OCI-LY3 (cell line): Measurements from ENCODE around the gene ELAVL3.
"Not testable (repeated sequence)": the region's sequence is repeated elsewhere in the genome, so short reads cannot be mapped to it uniquely, and the experiment has no call there.

Experiments used
- H2AFZ ChIP-seq: fragments of 200-600, 300-600 bp; shearing (Covaris generic); 2 replicates; pipeline ENCODE4 v1.6.0; 2014; ENCODE audit warnings: antibody characterized with exemption, low read depth, low read length
- H3K27ac ChIP-seq: fragments of 200-600, 300-600 bp; sonication (generic); 2 replicates; pipeline ENCODE4 v1.5.1; 2014; ENCODE audit warnings: mild to moderate bottlenecking, low read length, moderate library complexity, mixed read lengths
- H3K27me3 ChIP-seq: fragments of 200-600, 300-600 bp; sonication (generic); 2 replicates; pipeline ENCODE4 v1.6.1; 2014; ENCODE audit warnings: low read depth, low read length, mixed read lengths
- H3K36me3 ChIP-seq: fragments of 200-600, 300-600 bp; sonication (generic); replicated peaks from 2 replicates; pipeline ENCODE3; 2014; ENCODE audit warnings: low read depth, low read length, mixed read lengths
- H3K4me1 ChIP-seq: fragments of 300-600, 200-600 bp; sonication (generic); 2 replicates; pipeline ENCODE4 v1.6.1; 2014; ENCODE audit warnings: low read length, mixed read lengths
- H3K4me2 ChIP-seq: fragments of 200-600, 300-600 bp; sonication (generic); 2 replicates; pipeline ENCODE4 v1.6.1; 2014; ENCODE audit warnings: low read length, mixed read lengths
- H3K4me3 ChIP-seq: fragments of 300-600, 200-600 bp; sonication (generic); 2 replicates; pipeline ENCODE4 v1.5.1; 2014; ENCODE audit warnings: antibody characterized with exemption, mild to moderate bottlenecking, low read length, moderate library complexity
- H3K79me2 ChIP-seq: fragments of 300-600, 200-600 bp; shearing (Covaris generic); 2 replicates; pipeline ENCODE4 v1.6.1; 2014; ENCODE audit warnings: mild to moderate bottlenecking, low read length, mixed read lengths
- H3K9ac ChIP-seq: fragments of 300-600, 200-600 bp; shearing (Covaris generic); 2 replicates; pipeline ENCODE4 v1.6.0; 2014; ENCODE audit warnings: mild to moderate bottlenecking, low read length, moderate library complexity
- H3K9me3 ChIP-seq: fragments of 200-600, 300-600 bp; shearing (Covaris generic); 2 replicates; pipeline ENCODE4 v1.6.1; 2014; ENCODE audit warnings: low read length, mixed read lengths; ENCODE audit not compliant: insufficient read depth
- H4K20me1 ChIP-seq: fragments of 200-600, 300-600 bp; sonication (generic); 2 replicates; pipeline ENCODE4 v1.6.1; 2016; ENCODE audit warnings: low read length, mixed read lengths; ENCODE audit not compliant: insufficient read depth
- CTCF ChIP-seq: fragments of 200-600, 300-600 bp; sonication (generic); IDR thresholded peaks from 2 replicates; pipeline ENCODE4 v1.5.1; 2014; ENCODE audit warnings: antibody characterized with exemption, low read length, low read depth
- EZH2phosphoT487 ChIP-seq: fragments of 200-600 bp; shearing (Covaris generic); IDR thresholded peaks from 2 replicates; pipeline ENCODE4 v1.6.1; 2018; ENCODE audit warnings: antibody characterized with exemption, mixed run types, low read depth

The ELAVL3 gene

GRCh38 chr19:11410682-11411081 lies 70.2 kb downstream of the ELAVL3 start:
- no peak overlapping the region for H2AFZ ChIP-seq
- no peaks in the 10 kb centered on the region for H3K27me3 ChIP-seq
- no peaks in the 10 kb centered on the region for H4K20me1 ChIP-seq
- no peak overlapping the region for H3K4me3 ChIP-seq
- no peaks in the 10 kb centered on the region for H3K4me1 ChIP-seq
- H3K9ac ChIP-seq: no peak overlapping the region
- H3K79me2 ChIP-seq: no peaks in the 10 kb centered on the region
- no peak overlapping the region for H3K4me2 ChIP-seq
- no peaks in the 10 kb centered on the region for H3K9me3 ChIP-seq
- H3K36me3 ChIP-seq: no peaks in the 10 kb centered on the region
- no peak for TF ChIP-seq CTCF
- no peak for TF ChIP-seq EZH2phosphoT487
- H3K27ac ChIP-seq: no peak overlapping the region

- Histone ChIP-seq H3K9me3 (no peaks in the 10 kb centered on the region), H3K27ac (no peak overlapping the region), H2AFZ (no peak overlapping the region), H3K79me2 (no peaks in the 10 kb centered on the region), H3K27me3 (no peaks in the 10 kb centered on the region), H3K36me3 (no peaks in the 10 kb centered on the region), H3K4me1 (no peaks in the 10 kb centered on the region), H4K20me1 (no peaks in the 10 kb centered on the region), H3K4me3 (no peak overlapping the region), H3K9ac (no peak overlapping the region), H3K4me2 (no peak overlapping the region)
- TF ChIP-seq EZH2phosphoT487 (no peak), CTCF (no peak)
These were observed 72.3 kb downstream of the ELAVL3 start for GRCh38 chr19:11408591-11408990.

- not testable (repeated sequence) for H3K9ac ChIP-seq, H3K36me3 ChIP-seq, H3K4me2 ChIP-seq, H3K4me3 ChIP-seq, H3K9me3 ChIP-seq, H3K27ac ChIP-seq, H2AFZ ChIP-seq, H3K27me3 ChIP-seq, H3K79me2 ChIP-seq, H3K4me1 ChIP-seq, H4K20me1 ChIP-seq
These were observed 74.1 kb downstream of the ELAVL3 start for GRCh38 chr19:11406703-11407236.

GRCh38 chr19:11405846-11406643 lies 74.8 kb downstream of the ELAVL3 start:
- Histone ChIP-seq H3K27me3 (no peaks in the 10 kb centered on the region), H2AFZ (no peak overlapping the region), H3K9me3 (no peaks in the 10 kb centered on the region), H3K9ac (no peak overlapping the region), H3K27ac (no peak overlapping the region), H3K79me2 (no peaks in the 10 kb centered on the region), H3K4me2 (0 out of 2 replicates have a peak overlapping the region, but pooled peaks have one; percentile 6), H3K4me3 (no peak overlapping the region), H3K36me3 (no peaks in the 10 kb centered on the region), H3K4me1 (no peaks in the 10 kb centered on the region), H4K20me1 (no peaks in the 10 kb centered on the region)
- no peak for TF ChIP-seq EZH2phosphoT487
- TF ChIP-seq CTCF: peak; percentile 14; the same call in 1 of the 2 replicates
